A673 (cell line): ENCODE data around the gene VARS2. TPM values are rescaled to one million over a fixed set of nuclear protein-coding genes. Genes with fewer than 3 reads are reported as not detected.
"Not testable (repeated sequence)": the region's sequence is repeated elsewhere in the genome, so short reads cannot be mapped to it uniquely, and the experiment has no call there.

Source experiments
- BruUV-seq: library from RNA; stranded (reverse); fragments of 400-500 nt; replicated peaks from 2 replicates; lab custom pipeline; 2021; lab: Mats Ljungman, UMichigan
- CTCF ChIA-PET: fragments of 300-600 bp; sonication (Branson Sonifier 250); formaldehyde crosslinking; loops from one replicate; lab custom pipeline; 2022; ENCODE audit warnings: antibody characterized with exemption; lab: Charles Lee
- POLR2A ChIA-PET: fragments of 300-600 bp; sonication (Branson Sonifier 250); formaldehyde crosslinking; loops from one replicate; lab custom pipeline; 2022; ENCODE audit warnings: antibody characterized with exemption; ENCODE audit not compliant: low non-redundant PET; lab: Charles Lee
- DNase-seq: peaks from one replicate; pipeline ENCODE4 v3.0.0-alpha.2; 2015; ENCODE audit warnings: low spot score
- H3K27ac ChIP-seq: fragments of 200-600 bp; sonication (generic); 2 replicates; pipeline ENCODE4 v1.5.1; 2016; ENCODE audit warnings: mixed run types, low read depth, mild to moderate bottlenecking, mixed read lengths, antibody characterized with exemption, low read length; ENCODE audit not compliant: poor library complexity, severe bottlenecking
- H3K27me3 ChIP-seq: fragments of 200-600 bp; sonication (generic); replicated peaks from 2 replicates; pipeline ENCODE4 v1.6.1; 2017; ENCODE audit warnings: mixed run types, low read depth, mild to moderate bottlenecking, mixed read lengths, antibody characterized with exemption, low read length; ENCODE audit not compliant: insufficient read depth, poor library complexity
- H3K36me3 ChIP-seq: fragments of 200-600 bp; sonication (generic); 2 replicates; pipeline ENCODE4 v1.6.1; 2016; ENCODE audit warnings: mixed run types, mild to moderate bottlenecking, mixed read lengths, antibody characterized with exemption, low read length; ENCODE audit not compliant: insufficient read depth, poor library complexity, severe bottlenecking
- H3K4me1 ChIP-seq: fragments of 200-600 bp; sonication (generic); 2 replicates; pipeline ENCODE4 v1.6.1; 2017; ENCODE audit warnings: mixed run types, mild to moderate bottlenecking, mixed read lengths, antibody characterized with exemption, low read length; ENCODE audit not compliant: insufficient read depth, poor library complexity, severe bottlenecking
- H3K4me3 ChIP-seq: fragments of 200-600 bp; sonication (generic); 2 replicates; pipeline ENCODE4 v1.5.1; 2016; ENCODE audit warnings: low read depth, mixed run types, mild to moderate bottlenecking, mixed read lengths, low read length; ENCODE audit not compliant: poor library complexity, severe bottlenecking
- H3K9me3 ChIP-seq: fragments of 200-600 bp; sonication (generic); 2 replicates; pipeline ENCODE4 v1.6.1; 2016; ENCODE audit warnings: mixed run types, low read depth, mild to moderate bottlenecking, mixed read lengths, antibody characterized with exemption, low read length; ENCODE audit not compliant: poor library complexity, severe bottlenecking
- CTCF ChIP-seq: fragments of 300-800, 200-600 bp; sonication (generic); conservative IDR thresholded peaks from 2 replicates; pipeline ENCODE4 v1.5.1; 2017; ENCODE audit warnings: low read depth, mild to moderate bottlenecking, antibody characterized with exemption, low read length, moderate library complexity, mixed read lengths
- EZH2 ChIP-seq: fragments of 200-600 bp; sonication (generic); IDR thresholded peaks from 2 replicates; pipeline ENCODE4 v1.6.1; 2017; ENCODE audit warnings: borderline replicate concordance, low read depth, mild to moderate bottlenecking, mixed read lengths, antibody characterized with exemption, low read length; ENCODE audit not compliant: poor library complexity, severe bottlenecking
- intact Hi-C: fragments of 100-400 bp; cut with micrococcal nuclease; formaldehyde crosslinking; loops from one replicate; pipeline ENCODE4 v1.10.0; 2022; ENCODE audit not compliant: unreplicated experiment
- total RNA-seq: library from RNA; stranded (reverse); gene quantifications from 2 replicates; pipeline ENCODE4 v1.2.3, GENCODE V29; 2021

The VARS2 gene
- total RNA-seq, 1 experiment from 2014 or later: 48.4 TPM

- ChIA-PET POLR2A (no interaction called here), CTCF (no interaction called here)
- Histone ChIP-seq H3K4me3 (no peak overlapping the region), H3K9me3 (no peaks in the 10 kb centered on the region), H3K36me3 (no peaks in the 10 kb centered on the region), H3K4me1 (peaks cover 10% of the 10 kb centered on the region), H3K27me3 (no peaks in the 10 kb centered on the region), H3K27ac (no peak overlapping the region)
- TF ChIP-seq CTCF: no peak
- no peak for TF ChIP-seq EZH2
- BruUV-seq: no TSS peak
- intact Hi-C loops: no loop called here
- DNase-seq: no peak
Measured at GRCh38 chr6:30964075-30964474, 50.0 kb downstream of the VARS2 start.

GRCh38 chr6:30965140-30965601, 51.1 kb downstream of the VARS2 start:
- no peaks in the 10 kb centered on the region for H3K9me3 ChIP-seq
- no peaks in the 10 kb centered on the region for H3K27me3 ChIP-seq
- intact Hi-C loops: no loop called here
- no peak overlapping the region for H3K27ac ChIP-seq
- BruUV-seq: no TSS peak
- DNase-seq: no peak
- POLR2A ChIA-PET: no interaction called here
- H3K36me3 ChIP-seq: no peaks in the 10 kb centered on the region
- CTCF ChIA-PET: no interaction called here
- H3K4me1 ChIP-seq: peaks cover 10% of the 10 kb centered on the region
- no peak overlapping the region for H3K4me3 ChIP-seq
- TF ChIP-seq EZH2: no peak
- no peak for TF ChIP-seq CTCF

GRCh38 chr6:30966154-30966553, 52.1 kb downstream of the VARS2 start:
- POLR2A ChIA-PET: no interaction called here
- TF ChIP-seq EZH2: no peak
- Histone ChIP-seq H3K36me3 (no peaks in the 10 kb centered on the region), H3K4me1 (peaks cover 7% of the 10 kb centered on the region), H3K27ac (no peak overlapping the region), H3K4me3 (no peak overlapping the region), H3K9me3 (no peaks in the 10 kb centered on the region), H3K27me3 (no peaks in the 10 kb centered on the region)
- BruUV-seq: no TSS peak
- DNase-seq: no peak
- CTCF ChIA-PET: no interaction called here
- intact Hi-C loops: no loop called here

GRCh38 chr6:30969171-30969570, 55.1 kb downstream of the VARS2 start:
- DNase-seq, BruUV-seq, H3K27ac ChIP-seq, intact Hi-C loops, H3K27me3 ChIP-seq, CTCF ChIA-PET, H3K4me3 ChIP-seq, H3K4me1 ChIP-seq, H3K36me3 ChIP-seq, POLR2A ChIA-PET, H3K9me3 ChIP-seq: not testable (repeated sequence)
